ENCODE measurements around the gene RBM28.
"Not testable (repeated sequence)": the region's sequence is repeated elsewhere in the genome, so short reads cannot be mapped to it uniquely, and the experiment has no call there.

RBM28 gene

GRCh38 chr7:128284102-128284501 is 59.6 kb downstream of the RBM28 start:
- DNase-seq (ENCODE audit: low read depth in 2 of 3, low spot score in 2 of 3), result no peak

GRCh38 chr7:128281605-128282380 is 61.9 kb downstream of the RBM28 start:
- DNase-seq (ENCODE audit: low read depth in 2 of 3, low spot score in 2 of 3), result no peak

- DNase-seq (ENCODE audit: low read depth in 2 of 3, low spot score in 2 of 3), result not testable (repeated sequence)
Observed at GRCh38 chr7:128280451-128280850, 63.3 kb downstream of the RBM28 start.

- DNase-seq (ENCODE audit: low read depth in 2 of 3, low spot score in 2 of 3), result no peak
Observed at GRCh38 chr7:128279124-128279713, 64.5 kb downstream of the RBM28 start.

GRCh38 chr7:128278366-128278765 is 65.3 kb downstream of the RBM28 start:
- no peak for DNase-seq (ENCODE audit: low read depth in 2 of 3, low spot score in 2 of 3)

- DNase-seq (ENCODE audit: low read depth in 2 of 3, low spot score in 2 of 3), result no peak
Observed at GRCh38 chr7:128275681-128276080, 68.0 kb downstream of the RBM28 start.

GRCh38 chr7:128274884-128275603 is 68.7 kb downstream of the RBM28 start:
- DNase-seq (ENCODE audit: low read depth in 2 of 3, low spot score in 2 of 3), result no peak

GRCh38 chr7:128274246-128274883 is 69.3 kb downstream of the RBM28 start:
- DNase-seq (ENCODE audit: low read depth in 2 of 3, low spot score in 2 of 3), result no peak

- DNase-seq (ENCODE audit: low read depth in 2 of 3, low spot score in 2 of 3), result no peak
Observed at GRCh38 chr7:128271942-128272481, 71.7 kb downstream of the RBM28 start.

- no peak for DNase-seq (ENCODE audit: low read depth in 2 of 3, low spot score in 2 of 3)
Observed at GRCh38 chr7:128271471-128271941, 72.2 kb downstream of the RBM28 start.

GRCh38 chr7:128270826-128271272 is 72.9 kb downstream of the RBM28 start:
- no peak for DNase-seq (ENCODE audit: low read depth in 2 of 3, low spot score in 2 of 3)

GRCh38 chr7:128268233-128268632 is 75.5 kb downstream of the RBM28 start:
- DNase-seq (ENCODE audit: low read depth in 2 of 3, low spot score in 2 of 3), result no peak

- DNase-seq (ENCODE audit: low read depth in 2 of 3, low spot score in 2 of 3), result no peak
Observed at GRCh38 chr7:128267595-128267924, 76.1 kb downstream of the RBM28 start.

- DNase-seq (ENCODE audit: low read depth in 2 of 3, low spot score in 2 of 3), result no peak
Observed at GRCh38 chr7:128266883-128267594, 76.7 kb downstream of the RBM28 start.

- no peak for DNase-seq (ENCODE audit: low read depth in 2 of 3, low spot score in 2 of 3)
Observed at GRCh38 chr7:128266529-128266882, 77.2 kb downstream of the RBM28 start.

- no peak for DNase-seq (ENCODE audit: low read depth in 2 of 3, low spot score in 2 of 3)
Observed at GRCh38 chr7:128265906-128266300, 77.8 kb downstream of the RBM28 start.

- DNase-seq (ENCODE audit: low read depth in 2 of 3, low spot score in 2 of 3), result no peak
Observed at GRCh38 chr7:128265156-128265905, 78.4 kb downstream of the RBM28 start.

- DNase-seq (ENCODE audit: low read depth in 2 of 3, low spot score in 2 of 3), result no peak
Observed at GRCh38 chr7:128264477-128264876, 79.2 kb downstream of the RBM28 start.

- no peak for DNase-seq (ENCODE audit: low read depth in 2 of 3, low spot score in 2 of 3)
Observed at GRCh38 chr7:128263420-128263819, 80.3 kb downstream of the RBM28 start.
